Ammon's horn (tissue), 1 donor: Measurements from ENCODE around the gene KRT2.
"Not testable (repeated sequence)": the region's sequence is repeated elsewhere in the genome, so short reads cannot be mapped to it uniquely, and the experiment has no call there.

ENCODE experiments used
- DNase-seq: peaks from one replicate; pipeline ENCODE4 v3.0.0-alpha.2; 2016; ENCODE audit warnings: low spot score

The KRT2 gene

GRCh38 chr12:52684431-52684830 is 32.4 kb upstream of the KRT2 start:
- no peak for DNase-seq

- no peak for DNase-seq
Measured at GRCh38 chr12:52683575-52684300, 31.7 kb upstream of the KRT2 start.

- DNase-seq: no peak
Measured at GRCh38 chr12:52682938-52683574, 31.0 kb upstream of the KRT2 start.

- no peak for DNase-seq
Measured at GRCh38 chr12:52682381-52682660, 30.3 kb upstream of the KRT2 start.

- no peak for DNase-seq
Measured at GRCh38 chr12:52681526-52682380, 29.7 kb upstream of the KRT2 start.

GRCh38 chr12:52680363-52680762 is 28.4 kb upstream of the KRT2 start, which contains the start of gene KRT1:
Gene KRT1, minus strand, starts transcription at chr12:52680407. Its CDS starts 59 bp downstream, at chr12:52680348.
- no peak for DNase-seq

GRCh38 chr12:52679875-52680274 is 27.9 kb upstream of the KRT2 start:
- DNase-seq: no peak

- DNase-seq: no peak
Measured at GRCh38 chr12:52677671-52678070, 25.7 kb upstream of the KRT2 start.

GRCh38 chr12:52677126-52677525 is 25.1 kb upstream of the KRT2 start:
- DNase-seq: no peak

- no peak for DNase-seq
Measured at GRCh38 chr12:52676163-52676562, 24.2 kb upstream of the KRT2 start.

- no peak for DNase-seq
Measured at GRCh38 chr12:52675301-52675701, 23.3 kb upstream of the KRT2 start.

- no peak for DNase-seq
Measured at GRCh38 chr12:52674433-52674775, 22.4 kb upstream of the KRT2 start.

- no peak for DNase-seq
Measured at GRCh38 chr12:52673713-52674432, 21.9 kb upstream of the KRT2 start.

- no peak for DNase-seq
Measured at GRCh38 chr12:52673217-52673616, 21.2 kb upstream of the KRT2 start.

GRCh38 chr12:52672321-52672933 is 20.4 kb upstream of the KRT2 start:
- DNase-seq: no peak

- no peak for DNase-seq
Measured at GRCh38 chr12:52670961-52671360, 18.9 kb upstream of the KRT2 start.

GRCh38 chr12:52670506-52670905 is 18.5 kb upstream of the KRT2 start:
- DNase-seq: no peak

- DNase-seq: not testable (repeated sequence)
Measured at GRCh38 chr12:52669941-52670340, 17.9 kb upstream of the KRT2 start.

- DNase-seq: no peak
Measured at GRCh38 chr12:52669426-52669825, 17.4 kb upstream of the KRT2 start.

GRCh38 chr12:52667931-52668330 is 15.9 kb upstream of the KRT2 start:
- DNase-seq: no peak

- no peak for DNase-seq
Measured at GRCh38 chr12:52667509-52667908, 15.5 kb upstream of the KRT2 start.

GRCh38 chr12:52666471-52666870 is 14.5 kb upstream of the KRT2 start:
- no peak for DNase-seq
